GM21515 (cell line): ENCODE results near the gene CPAMD8.
"Not testable (repeated sequence)": the region's sequence is repeated elsewhere in the genome, so short reads cannot be mapped to it uniquely, and the experiment has no call there.

ENCODE experiments used
- ATAC-seq: cut with Tn5 transposase; IDR thresholded peaks from one replicate; pipeline ENCODE4 v1.9.1; 2021; ENCODE audit not compliant: unreplicated experiment

The CPAMD8 gene

DNA sequence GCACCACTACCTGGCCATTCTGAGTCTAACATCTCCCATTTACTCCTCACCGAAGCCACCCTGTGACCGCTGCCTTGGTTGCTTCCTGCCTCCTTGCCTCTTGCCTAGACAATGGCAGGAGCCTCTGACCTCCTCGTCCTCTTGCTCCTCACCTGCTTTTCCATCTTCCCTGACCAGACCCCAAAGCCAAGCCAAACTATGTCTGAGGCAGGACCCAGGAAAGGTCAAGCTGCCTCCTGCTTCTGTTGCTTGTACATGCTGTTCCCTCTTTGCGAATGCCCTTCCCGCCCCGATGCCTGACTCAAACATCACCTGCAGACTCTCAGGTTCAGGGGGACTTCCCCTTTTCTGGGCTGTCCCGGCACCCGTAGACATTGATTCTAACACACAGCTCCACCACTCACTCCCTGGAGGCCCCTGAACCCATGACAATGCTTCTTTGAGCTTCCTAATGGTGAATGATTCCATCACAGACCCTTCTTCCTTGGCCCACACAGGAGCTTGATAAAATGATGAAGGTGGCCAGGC, 77.0 kb downstream of the CPAMD8 start:
- ATAC-seq: no peak

- no peak for ATAC-seq
Observed at GRCh38 chr19:16946951-16947940, 79.4 kb downstream of the CPAMD8 start.

DNA sequence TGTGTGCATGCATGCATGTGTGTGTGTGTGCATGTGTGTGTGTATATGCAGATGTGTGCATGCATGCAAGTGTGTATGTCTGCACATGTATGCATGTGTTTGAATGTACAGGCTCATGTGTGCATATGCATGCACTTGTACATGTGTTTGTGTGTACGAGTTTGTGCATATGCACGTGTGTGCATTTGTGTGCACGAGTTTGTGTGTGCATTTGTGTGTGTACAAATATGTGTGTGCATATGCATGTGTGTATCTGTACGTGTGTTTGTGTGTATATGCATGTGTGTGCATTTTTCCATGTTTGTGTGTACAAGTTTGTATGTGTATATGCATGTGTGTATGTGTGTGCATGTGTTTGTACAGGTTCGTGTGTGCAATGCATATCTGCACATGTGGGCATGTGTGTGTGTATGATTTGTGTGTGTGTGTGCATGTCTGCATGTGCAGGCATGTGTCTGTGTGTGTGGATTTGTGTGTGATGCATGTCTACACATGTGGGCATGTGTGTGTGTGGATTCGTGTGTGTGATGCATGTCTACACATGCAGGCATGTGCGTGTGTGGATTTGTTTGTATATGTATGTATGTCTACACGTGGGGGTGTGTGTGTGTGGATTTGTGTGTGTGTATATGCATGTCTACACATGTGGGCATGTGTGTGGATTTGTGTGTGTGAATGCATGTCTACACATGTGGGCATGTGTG, 80.7 kb downstream of the CPAMD8 start:
- ATAC-seq: no peak

DNA sequence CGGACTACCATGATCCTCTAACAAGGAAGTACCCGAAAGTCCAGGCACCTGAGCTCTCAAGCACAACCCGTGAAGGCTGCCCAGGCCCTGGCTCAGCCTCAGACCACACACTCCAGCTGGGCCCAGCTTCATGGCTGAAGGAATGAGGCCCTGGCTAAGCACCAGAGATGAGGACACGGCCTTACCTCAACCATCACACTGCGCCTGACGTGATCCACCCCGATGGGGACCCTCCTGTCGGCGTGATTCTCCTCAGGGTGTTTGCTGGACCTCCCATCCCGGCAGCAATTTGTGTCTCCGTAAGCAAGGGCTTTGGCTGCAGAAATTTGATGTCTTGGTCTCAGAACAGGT, 81.3 kb downstream of the CPAMD8 start:
- no peak for ATAC-seq

- ATAC-seq: no peak
Observed at GRCh38 chr19:16944626-16945363, 81.8 kb downstream of the CPAMD8 start.

DNA sequence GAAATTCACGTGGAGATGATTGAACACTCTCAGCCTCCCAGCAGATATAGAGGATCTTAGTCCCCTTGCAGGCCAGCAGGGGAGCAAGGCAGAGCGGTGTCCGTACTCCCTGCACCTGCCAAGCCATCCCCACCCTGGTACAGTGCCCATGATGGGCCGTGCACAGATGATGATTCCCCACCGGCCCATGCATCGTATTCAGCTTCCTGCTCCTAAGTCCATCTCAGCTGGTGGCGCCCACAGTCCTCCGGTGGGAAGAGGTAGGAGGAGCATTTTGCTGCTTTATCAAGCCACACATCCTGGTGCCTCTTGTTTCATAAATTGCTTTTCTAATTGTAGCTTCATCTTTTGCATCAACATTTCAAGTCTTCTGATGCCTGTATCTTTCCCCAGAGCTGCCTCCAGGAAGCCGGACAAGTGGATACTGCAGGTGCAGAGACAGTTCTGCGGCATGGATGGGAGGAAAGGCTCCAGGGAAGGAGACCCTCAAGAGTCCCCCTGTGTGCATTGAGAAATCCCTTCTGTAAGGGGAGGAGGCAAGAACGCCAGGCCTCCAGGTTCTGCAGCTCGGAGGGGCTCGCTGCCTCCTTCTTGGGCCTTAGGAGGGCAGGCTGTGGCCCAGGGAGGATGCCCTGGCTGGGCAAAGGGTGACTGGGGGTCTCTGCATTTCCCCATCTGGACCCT, 82.5 kb downstream of the CPAMD8 start:
- no peak for ATAC-seq

DNA sequence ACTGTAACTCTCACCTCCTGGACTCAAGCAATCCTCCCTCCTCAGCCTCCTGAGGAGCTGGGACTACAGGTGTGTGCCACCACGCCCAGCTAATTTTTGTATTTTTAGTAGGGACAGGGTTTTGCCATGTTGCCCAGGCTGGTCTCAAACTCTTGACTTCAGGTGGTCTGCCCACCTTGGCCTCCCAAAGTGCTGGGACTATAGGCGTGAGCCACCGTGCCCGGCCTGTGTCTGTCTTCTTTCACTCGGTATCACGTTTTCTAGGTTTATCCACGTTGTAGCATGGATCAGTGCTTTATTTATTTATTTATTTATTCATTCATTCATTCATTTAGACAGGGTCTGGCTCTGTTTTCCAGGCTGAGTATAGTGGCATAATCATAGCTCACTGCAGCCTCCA, 83.5 kb downstream of the CPAMD8 start:
- not testable (repeated sequence) for ATAC-seq

- no peak for ATAC-seq
Observed at GRCh38 chr19:16942583-16942982, 84.0 kb downstream of the CPAMD8 start.

- ATAC-seq: no peak
Observed at GRCh38 chr19:16940626-16941025, 86.0 kb downstream of the CPAMD8 start.

DNA sequence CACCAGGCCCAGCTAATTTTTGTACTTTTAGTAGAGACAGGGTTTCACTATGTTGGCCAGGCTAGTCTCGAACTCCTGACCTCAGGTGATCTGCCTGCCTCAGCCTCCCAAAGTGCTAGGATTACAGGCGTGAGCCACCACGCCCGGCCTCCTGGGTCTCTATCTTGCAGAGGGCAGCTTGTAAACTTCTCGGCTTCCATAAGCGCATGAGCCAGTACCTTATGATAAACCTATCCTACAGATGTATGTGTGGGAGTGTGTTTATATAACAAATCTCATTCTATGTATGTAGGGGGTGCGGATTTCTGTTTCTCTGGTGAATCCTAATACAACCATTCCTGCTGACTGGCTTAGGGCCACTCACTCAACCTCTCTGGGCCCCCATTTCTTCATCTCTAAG, 86.5 kb downstream of the CPAMD8 start:
- not testable (repeated sequence) for ATAC-seq

- no peak for ATAC-seq
Observed at GRCh38 chr19:16938211-16938610, 88.4 kb downstream of the CPAMD8 start.

DNA sequence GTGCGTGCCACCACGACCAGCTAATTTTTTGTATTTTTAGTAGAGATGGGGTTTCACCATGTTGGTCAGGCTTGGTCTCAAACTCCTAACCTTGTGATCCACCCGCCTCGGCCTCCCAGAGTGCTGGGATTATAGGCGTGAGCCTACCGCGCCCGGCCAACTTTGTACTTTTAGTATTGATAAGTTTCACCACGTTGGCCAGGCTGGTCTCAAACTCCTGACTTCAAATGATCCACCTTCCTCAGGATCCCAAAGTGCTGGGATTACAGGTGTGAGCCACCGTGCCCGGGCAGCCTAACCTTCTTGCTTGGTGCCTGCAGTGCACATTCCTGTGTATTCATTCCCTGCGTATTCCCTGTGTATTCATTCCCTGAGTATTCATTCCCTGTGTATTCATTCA, 88.8 kb downstream of the CPAMD8 start:
- ATAC-seq: not testable (repeated sequence)

DNA sequence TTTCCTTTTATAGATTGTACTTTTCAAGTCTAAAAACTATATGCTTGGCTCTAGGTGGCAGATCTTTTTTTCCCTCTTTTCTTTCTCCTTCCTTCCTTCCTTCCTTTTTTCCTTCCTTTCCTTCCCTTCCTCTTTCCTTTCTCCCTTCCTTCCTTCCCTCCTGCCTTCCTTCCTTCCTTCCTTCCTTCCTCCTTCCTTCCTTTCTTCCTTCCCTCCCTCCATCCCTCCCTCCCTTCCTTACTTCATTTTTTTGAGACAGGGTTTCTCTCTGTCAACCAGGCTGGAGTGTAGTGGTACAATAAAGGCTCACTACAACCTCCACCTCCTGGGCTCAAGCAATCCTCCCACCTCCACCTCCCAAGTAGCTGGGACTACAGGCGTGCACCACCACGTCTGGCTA, 89.7 kb downstream of the CPAMD8 start:
- no peak for ATAC-seq

DNA sequence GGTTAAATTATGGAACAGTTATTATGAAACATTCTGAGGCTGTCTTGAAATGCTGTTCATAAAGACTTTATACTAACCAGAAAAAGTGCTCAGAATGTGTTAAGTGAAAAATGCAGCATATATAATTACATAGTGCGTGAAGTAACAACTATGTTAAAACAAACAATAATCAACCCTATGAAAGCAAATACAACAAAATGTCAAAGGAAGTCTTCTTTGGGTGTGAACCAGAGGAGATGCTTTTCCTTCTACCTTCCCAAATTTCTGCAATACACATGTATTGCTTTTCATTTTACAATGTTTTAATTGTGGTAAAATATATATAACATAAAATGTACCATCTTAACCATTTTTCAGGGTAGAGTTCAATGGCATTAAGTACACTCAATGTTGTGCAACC, 92.1 kb downstream of the CPAMD8 start:
- no peak for ATAC-seq

DNA sequence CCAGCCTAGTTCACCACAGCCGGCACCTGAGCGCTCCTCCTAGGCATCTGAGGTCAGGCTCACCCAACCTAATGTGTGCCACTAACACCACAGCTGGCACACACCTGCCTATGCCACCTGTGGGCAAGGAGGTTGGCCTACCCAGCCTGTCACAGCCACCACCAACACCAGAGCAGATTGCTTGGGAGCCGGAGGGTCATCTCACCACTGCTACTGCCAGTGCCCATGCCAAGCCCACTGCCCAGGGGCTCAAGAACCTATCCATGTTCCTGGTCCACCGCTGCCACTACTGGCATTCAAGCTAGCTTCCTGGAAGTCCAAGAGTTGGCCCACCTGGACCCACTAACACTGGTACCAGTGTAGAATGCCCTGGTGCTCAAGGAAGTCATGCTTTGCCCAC, 95.3 kb downstream of the CPAMD8 start:
- ATAC-seq: no peak

- no peak for ATAC-seq
Observed at GRCh38 chr19:16930753-16931152, 95.9 kb downstream of the CPAMD8 start.

DNA sequence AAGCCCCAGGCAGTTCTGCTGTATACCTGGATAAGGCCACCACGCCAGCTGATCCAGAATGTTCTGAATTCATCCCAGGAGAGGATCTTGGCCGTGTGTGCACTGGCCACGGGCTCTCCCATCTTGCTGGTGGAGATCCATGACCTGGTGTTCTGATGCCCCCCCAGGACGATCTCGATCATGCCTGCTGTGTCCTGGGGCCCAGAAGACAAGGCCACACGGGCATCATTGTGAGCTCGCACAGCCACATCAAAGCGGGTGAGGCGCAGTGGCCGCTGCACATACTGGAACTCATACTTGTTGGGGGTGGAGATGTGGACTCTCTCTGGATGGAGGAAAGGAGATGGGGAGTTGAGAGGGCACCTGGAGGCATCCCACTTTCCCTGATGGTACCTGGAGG, 97.7 kb downstream of the CPAMD8 start:
- no peak for ATAC-seq

DNA sequence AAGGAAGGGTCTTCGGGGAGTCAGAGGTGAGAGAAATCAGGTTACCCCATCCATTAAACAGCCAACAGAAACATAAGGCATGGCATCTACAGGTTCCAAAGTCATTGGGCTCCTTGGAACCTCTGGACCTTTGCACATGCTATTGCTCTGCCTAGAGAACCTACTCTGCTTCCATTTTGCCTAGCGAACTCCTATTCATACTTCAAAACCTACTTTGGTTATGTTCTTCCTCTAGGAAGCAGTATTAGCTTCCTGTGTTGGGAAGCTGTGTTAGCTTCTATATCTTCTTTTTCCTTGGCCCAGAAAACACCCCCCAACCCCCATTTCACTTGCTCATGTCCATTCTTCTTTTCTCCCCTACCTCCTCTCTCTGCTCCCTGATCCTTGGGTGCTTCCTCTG, 98.3 kb downstream of the CPAMD8 start:
- no peak for ATAC-seq

DNA sequence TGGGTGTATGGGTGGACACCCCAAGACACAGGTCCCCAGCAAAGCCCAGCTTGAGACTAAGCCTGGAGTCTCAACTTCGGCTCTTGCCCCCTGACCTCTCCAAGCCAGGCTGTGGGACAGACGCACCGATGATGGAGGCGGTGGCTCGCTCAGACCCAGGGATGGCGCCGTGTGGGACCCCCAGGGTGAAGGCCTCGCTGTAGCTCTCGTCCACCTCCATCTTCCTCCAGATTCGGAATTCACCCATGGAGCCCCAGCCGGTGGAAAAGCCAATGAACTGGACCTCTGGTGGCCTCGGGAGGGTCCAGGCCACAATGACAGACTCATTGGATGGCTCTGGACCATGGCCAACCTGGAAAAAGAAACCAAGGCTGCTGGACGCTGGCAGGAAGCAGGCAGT, 98.7 kb downstream of the CPAMD8 start:
- ATAC-seq: no peak

GRCh38 chr19:16922949-16923348, 103.7 kb downstream of the CPAMD8 start:
- no peak for ATAC-seq

DNA sequence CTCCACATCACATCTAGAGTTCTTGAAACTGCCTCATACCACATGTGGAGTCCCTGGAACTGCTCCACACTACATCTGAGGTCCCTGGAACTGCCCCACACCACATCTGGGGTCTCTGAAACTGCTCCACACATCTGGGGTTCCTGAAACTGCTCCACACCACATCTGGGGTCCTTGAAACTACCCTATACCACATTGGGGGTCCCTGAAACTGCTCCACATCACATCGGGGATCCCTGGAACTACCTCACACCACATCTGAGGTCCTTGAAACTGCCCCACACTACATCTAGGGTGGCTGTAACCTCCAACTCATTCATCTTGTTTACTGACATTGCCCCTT, 104.0 kb downstream of the CPAMD8 start:
- ATAC-seq: no peak
